Stimulated activated CD4-positive, alpha-beta T cell treated with anti-CD3 and anti-CD28 coated beads, Interleukin-12 subunit alpha, Interleukin-12 subunit beta, amount 100 ng/mL, for 24 hours (primary cell): Measurements from ENCODE around the gene STON2.

Experiments
- DNase-seq, 2 experiments: peaks; one replicate each; pipeline ENCODE4 v3.0.0-alpha.2; 2020; ENCODE audit warnings: low read depth in 2 of 2

STON2 gene

GRCh38 chr14:81222126-81222525, 178.0 kb downstream of the STON2 start:
- DNase-seq, result no peak

- no peak for DNase-seq
Observed at GRCh38 chr14:81221579-81222102, 178.5 kb downstream of the STON2 start.

- peak; percentile 84 to 85 for DNase-seq
Observed at GRCh38 chr14:81220830-81221578, 179.1 kb downstream of the STON2 start, which contains the start of gene GTF2A1. TSS of gene GTF2A1 (minus strand) at chr14:81220959. CDS start at chr14:81220518, 441 bp downstream.

GRCh38 chr14:81220580-81220829, 179.6 kb downstream of the STON2 start:
- no peak for DNase-seq

GRCh38 chr14:81219759-81220579, 180.2 kb downstream of the STON2 start:
- DNase-seq, result peak in 1 of 2 experiments; percentile 12

- peak; percentile 69 to 71 for DNase-seq
Observed at GRCh38 chr14:81219210-81219758, 180.8 kb downstream of the STON2 start.

GRCh38 chr14:81211844-81212243, 188.3 kb downstream of the STON2 start:
- no peak for DNase-seq
